HG03045 (cell line): ENCODE data around the gene HINFP.
"Not testable (repeated sequence)": the region's sequence is repeated elsewhere in the genome, so short reads cannot be mapped to it uniquely, and the experiment has no call there.

Experiments used
- ATAC-seq: cut with Tn5 transposase; IDR thresholded peaks from one replicate; pipeline ENCODE4 v1.9.1; 2021; ENCODE audit warnings: mild to moderate bottlenecking, moderate library complexity; ENCODE audit not compliant: unreplicated experiment

HINFP gene

DNA sequence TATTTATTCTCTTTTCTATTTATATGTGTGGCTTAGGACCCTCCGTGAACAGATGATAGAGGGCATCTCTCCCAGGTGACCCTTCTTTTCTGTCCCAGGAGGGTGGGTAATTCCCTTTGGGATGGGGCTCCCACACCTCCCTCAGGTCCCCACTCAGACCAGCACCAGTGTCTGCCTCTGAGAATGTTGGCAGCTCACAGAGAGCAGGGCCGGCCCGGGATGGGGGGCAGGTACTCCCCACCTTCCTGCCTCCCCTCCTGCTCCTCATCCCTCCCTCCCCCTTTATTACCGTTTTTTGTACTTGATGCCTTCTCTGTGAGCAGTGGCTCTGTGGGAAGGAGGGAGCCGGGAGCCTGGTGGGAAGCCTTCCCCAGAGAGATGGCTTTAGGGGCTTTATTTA, 4.8 kb upstream of the HINFP start:
- no peak for ATAC-seq

DNA sequence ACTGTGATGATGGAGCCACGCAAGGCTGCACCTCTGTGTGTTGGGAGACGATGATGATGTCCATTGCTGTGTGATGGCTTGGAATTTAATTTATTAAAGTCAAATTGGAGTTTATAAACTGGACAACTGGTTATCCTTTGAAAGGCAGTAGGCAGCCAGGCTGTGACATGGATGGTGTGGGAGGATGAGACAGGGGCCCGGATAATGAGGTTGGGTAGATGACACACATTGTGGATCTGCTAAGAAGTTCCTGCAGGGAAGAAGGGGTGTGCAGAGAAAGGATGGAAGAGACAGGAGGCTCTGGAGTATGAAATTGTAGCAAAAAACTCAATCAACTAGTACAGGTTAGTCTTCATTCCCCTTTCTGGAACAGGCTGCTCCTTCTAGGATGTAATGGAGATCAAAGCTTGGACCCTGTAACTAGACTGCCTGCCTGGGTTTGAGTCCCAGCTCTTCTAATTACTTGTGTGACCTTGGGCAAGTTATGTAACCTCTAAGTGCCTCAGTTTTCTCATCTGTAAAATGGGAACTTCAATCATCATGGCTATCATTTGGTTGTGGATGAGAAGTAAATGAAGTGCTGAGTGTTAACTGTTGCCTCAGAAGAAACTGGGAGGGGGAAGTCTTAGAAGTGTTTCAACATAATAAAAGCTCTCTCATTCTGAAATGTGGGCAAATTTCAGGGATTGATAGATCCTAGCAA, 4.2 kb upstream of the HINFP start:
- no peak for ATAC-seq

DNA sequence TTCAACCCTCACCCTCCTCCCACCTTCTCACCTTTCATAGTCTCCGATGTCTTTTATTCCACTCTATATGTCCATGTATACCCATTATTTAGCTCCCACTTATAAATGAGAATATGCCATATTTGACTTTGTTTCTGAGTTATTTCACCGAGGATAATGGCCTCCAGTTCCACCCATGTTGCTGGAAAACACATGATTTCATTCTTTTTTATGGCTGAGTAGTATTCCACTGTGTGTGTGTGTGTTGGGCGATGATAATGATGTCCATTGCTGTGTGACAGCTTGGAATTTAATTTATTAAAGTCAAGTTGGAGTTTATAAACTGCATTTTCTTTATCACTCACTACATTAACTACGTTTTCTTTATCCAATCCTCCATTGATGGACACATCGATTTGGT, 3.2 kb upstream of the HINFP start:
- ATAC-seq, result no peak

DNA sequence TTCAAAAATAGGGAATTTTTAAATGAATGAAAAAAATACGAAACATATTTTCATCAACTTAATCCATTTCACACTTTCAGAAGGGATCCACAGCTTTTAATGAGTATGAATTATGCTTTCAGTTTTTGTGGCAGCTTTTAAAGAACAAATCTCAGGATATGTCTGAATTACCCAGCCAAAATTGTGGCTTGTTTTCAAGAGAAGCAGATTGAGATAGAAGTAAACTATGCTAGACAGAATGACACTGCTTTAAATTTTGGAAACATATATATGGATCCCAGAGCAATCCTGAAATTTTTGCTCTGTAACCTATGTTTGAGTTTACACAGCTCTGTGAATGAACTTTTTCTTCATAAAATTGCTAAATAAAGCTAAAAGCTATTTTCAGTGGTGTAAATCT, 2.4 kb upstream of the HINFP start:
- ATAC-seq, result no peak

DNA sequence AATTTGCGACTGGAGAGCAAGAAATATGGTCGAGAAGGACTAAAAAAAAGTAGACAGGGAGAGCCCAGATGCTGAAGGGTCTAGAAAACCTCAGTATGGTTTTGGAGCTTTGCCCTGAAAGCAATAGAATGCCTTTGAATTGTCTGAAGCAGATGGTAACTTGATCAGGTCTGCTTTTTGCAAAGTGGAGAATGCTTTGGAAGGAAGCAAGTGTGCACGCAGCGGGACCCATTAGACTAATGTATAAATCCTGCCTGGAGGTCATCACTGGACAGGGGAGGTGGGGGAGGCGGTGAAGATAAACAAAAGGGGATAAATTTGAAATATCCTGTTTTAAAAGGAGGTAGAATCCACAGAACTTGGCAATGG, 757 bp upstream of the HINFP start:
- no peak for ATAC-seq

DNA sequence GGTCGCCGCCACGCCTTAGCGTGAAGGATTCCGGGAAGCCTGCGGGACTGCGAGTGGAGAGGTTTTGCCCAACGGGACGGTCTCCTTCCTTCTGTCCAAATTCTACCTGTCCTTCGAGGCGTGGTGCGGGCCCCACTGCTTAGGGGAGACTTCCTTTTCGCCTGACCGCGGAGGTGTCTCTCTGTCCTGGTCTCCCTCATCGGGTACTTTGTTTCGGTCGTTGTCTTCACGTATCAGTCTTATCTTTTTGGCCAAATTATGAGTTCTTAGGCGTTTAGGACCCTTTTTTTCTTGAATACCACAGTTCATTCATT, 388 bp downstream of the HINFP start:
- ATAC-seq, result peak; percentile 0

DNA sequence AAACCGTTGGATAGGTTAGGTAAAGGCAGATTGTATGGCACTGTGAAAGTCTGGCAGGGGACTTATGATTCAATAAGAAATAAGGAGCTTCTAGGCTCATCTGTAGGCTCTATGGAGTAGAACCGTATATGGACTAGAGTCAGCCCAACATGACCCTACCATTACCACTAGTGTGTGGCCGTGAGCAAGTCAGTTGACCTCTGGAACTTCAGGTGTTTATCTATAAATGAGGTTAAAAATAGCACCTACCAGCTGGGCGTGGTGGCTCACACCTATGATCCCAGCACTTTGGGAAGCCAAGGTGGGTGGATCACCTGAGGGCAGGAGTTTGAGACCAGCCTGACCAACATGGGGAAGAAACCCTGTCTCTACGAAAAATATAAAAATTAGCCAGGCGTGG, 4.4 kb downstream of the HINFP start:
- no peak for ATAC-seq

DNA sequence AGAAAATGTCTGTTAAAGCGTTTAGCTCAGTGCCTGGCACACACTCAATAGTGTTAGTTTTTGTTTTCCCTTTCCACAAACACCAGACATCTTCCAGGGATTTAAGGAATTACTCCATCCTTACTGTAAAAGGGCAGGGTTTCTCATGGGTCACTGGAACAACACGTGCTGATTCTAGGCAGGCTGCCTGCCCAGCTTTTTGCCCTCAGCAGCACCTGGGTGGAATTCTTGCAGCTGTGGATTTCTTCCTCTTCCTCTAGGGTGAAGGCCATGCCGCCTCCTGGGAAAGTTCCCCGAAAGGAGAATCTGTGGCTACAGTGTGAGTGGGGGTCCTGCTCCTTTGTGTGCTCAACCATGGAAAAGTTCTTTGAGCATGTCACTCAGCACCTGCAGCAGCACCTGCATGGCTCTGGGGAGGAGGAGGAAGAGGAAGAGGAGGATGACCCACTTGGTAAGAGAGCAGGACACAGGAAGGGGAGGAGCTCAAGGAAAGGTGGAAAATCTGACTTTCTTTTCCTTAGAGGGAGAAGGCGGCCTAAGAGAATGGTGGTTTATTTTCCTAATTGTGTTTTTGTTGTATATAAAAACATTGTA, 5.4 kb downstream of the HINFP start:
- no peak for ATAC-seq

DNA sequence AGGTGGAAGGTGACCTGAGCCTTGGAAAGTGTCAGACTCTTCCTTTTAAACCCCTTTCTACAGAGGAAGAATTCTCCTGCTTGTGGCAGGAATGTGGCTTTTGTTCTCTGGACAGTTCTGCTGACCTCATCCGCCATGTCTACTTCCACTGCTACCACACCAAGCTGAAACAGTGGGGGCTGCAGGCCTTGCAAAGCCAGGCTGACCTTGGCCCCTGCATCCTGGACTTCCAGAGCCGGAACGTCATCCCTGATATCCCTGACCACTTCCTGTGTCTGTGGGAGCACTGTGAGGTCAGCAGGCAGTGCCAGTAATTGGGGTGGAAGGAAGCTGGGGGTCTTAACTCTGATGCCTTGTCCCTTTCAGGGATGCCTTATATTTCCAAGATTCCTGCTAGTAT, 9.3 kb downstream of the HINFP start:
- no peak for ATAC-seq

DNA sequence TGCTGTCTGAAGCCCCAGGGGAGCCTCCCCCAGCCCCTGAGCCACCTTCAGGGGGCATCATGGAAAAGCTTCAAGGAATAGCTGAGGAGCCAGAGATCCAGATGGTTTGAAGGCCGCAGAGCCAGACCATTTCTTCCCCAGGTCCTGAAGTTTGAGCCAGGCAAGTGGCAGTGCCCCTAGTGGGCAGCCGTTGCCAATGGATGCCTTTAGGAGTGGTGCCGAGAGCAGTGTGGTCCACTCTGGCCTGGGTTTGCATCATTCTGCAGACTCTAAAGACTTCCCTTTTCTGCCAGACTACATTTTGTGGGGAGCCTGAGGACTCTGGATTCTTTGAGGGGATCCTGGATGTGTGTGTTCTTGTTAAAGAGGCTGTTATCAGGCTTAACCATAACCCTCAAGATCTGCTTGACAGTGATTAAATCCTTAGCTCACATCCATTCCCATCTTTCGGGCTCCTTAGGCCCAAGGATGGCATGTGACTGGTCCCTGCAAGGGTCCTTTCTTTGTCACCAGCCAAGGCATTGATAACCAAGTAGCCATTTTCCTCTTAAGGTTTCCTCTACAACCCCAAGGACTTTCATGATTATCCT, 13.1 kb downstream of the HINFP start:
- no peak for ATAC-seq

DNA sequence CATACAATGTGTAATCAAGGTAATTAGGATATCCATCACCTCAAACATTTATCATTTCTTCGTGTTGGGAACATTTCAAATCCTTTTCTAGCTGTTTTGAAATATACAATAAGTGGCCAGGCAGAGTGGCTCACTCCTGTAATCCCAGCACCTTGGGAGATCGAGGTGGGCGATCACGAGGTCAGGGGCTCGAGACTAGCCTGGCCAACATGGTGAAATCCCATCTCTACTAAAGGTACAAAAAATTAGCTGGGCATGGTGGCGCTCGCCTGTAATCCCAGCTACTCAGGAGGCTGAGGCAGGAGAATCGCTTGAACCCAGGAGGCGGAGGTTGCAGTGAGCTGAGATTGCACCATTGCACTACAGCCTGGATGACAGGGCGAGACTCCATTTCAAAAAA, 17.9 kb downstream of the HINFP start:
- not testable (repeated sequence) for ATAC-seq

DNA sequence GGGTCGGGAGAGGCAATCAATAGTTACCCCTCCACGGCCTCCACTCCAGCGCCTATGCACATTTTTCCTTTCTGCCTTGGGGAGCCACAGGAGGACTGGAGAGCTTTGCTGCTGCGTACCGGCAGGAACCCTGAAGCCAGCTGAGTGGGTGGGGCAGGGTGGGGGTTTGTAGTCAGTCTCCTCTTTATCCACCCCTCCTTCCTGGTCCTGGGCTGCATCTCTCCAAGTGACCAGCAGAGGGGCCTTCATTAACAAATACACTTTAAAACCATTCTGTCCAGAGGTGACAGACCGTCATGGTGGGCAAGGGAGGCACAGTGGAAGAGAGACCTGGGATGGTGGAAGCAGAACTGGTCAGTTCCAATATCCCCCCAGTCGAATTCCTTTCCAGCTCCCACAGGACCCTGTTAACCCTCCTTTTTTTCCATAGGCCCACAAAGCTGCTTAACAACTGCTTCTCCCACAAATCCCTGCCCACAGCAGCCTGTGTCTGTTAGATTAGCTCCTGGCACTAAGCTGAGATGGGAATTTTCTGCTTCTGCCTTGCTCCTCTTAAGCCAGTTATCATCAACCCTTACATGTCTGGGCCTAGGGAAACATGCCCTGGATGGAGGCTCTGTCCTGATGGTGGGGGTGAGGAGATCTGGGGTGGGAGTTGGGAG, 23.6 kb downstream of the HINFP start:
- no peak for ATAC-seq

DNA sequence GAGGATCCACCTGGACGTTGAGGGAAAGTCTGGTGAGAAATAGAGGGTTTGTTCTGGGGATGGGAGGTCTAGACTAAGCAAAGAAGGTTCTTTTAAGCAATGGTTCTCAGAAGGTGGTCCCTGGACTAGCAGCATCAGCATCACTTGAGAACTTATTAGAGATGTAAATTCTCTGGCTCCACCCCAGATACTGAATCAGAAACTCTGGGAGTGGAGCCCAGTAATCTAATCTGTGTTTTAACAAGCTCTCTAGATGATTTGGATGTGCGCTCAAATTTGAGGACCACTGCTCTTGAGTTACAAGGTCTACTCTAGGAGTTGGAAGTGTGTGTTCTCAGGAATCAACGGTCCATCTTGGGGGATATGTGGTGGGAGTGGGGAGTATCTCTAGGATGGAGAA, 24.2 kb downstream of the HINFP start:
- ATAC-seq, result no peak

DNA sequence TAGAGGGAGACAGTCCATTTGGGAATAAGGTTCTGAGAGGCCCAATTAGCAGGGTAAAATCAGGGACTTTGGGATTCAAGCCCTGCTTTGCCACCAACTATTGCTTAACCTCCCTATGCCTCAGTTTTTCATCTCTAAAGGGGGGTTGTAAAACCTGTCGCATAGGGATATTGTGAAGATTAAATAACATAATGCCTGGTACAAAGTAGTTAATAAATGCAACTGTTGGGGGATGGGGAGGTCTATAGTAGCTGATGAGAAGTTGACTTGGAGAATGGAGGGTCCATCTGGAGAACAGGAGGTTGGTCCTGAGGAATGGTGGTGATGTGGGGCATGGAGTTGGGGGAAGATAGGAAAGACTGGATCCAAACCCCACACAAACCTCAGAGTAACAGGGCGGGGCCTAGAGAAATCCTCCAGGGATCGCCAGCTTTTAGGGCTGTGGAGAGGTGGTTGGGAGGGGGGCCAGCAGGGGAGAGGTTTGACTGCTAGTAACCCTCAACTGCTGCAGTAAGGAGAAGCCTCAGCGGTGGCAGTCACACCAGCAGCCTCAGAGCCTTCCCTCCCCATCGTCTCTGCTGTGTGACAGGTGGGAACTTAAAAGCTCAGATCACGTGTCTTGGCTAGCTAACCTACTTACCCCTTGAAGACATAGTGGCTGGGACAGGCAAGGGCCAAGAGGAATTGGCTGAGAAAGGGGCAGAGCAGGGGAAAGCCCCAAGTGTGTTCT, 26.4 kb downstream of the HINFP start:
- ATAC-seq, result no peak

DNA sequence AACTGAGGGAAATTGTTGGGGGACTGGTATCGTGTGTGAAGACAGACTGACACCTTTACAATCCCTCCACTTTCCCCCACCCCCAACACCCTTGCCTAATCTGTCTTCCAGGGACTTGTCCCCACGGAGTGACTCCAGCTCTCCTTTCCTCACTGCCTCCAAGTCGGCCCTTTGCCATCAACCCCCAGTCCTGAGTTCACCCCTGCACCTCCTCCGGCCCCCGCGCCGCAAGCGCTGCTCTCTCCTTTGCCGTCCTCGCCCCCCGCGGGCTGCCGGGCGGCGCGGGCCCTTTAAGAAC, 27.3 kb downstream of the HINFP start:
- no peak for ATAC-seq

DNA sequence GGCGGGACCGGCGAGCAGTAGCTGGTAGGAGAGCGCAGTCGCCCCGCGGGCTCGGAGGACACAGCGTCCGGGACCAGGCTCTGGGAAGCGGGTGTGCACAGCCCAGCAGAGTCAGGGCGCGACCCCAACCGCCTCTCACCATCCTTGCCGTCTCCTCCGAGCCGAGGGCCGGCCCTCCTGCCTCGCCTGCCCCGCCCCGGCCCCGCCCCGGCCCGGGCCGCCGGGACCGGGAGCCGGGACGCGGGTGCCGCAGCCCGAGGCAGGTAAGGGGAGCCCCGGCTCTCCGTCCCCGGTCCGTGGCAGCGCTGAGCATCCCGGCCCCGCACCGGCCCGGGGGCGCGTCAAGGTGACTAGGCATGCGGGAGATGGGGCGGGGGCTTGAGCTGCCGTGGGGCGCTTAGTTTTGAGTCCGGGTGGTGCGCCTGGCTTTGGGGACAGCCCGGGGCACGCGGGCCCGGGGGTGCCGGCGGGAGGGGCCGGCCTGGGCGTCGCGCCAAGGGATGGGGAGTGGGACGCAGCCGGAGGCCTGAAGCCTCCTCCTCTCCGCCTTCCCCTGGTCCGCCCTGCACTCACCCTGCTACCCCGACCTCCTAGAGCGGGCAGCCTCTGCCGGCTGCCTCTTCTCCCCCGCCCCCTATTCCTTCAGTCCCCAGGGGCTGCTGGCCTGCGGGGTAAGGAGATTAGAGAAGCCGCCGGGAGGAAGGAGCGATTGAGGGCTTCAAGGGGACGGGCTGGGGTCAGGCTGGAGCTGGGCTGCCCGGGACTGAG, 27.8 kb downstream of the HINFP start, which contains the start of gene ABCG4:
Gene ABCG4 (plus strand): TSS at position 35 of the 768 bp plus-strand sequence. CDS start 914 bp downstream, outside the sequence.
- no peak for ATAC-seq

DNA sequence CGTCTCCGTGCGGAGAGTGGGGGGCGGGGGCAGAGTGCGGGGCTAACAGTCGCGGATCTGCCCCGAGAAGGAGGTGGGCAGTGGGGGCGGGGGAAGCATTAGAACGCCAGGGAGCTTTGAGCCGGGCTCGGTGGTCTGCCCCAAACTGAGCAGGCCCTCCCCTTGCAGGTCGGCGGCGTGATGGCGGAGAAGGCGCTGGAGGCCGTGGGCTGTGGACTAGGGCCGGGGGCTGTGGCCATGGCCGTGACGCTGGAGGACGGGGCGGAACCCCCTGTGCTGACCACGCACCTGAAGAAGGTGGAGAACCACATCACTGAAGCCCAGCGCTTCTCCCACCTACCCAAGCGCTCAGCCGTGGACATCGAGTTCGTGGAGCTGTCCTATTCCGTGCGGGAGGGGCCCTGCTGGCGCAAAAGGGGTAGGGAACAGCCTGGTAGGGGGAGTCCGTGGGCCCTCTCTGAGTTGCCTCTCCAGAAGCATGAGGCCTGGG, 28.5 kb downstream of the HINFP start:
- no peak for ATAC-seq

DNA sequence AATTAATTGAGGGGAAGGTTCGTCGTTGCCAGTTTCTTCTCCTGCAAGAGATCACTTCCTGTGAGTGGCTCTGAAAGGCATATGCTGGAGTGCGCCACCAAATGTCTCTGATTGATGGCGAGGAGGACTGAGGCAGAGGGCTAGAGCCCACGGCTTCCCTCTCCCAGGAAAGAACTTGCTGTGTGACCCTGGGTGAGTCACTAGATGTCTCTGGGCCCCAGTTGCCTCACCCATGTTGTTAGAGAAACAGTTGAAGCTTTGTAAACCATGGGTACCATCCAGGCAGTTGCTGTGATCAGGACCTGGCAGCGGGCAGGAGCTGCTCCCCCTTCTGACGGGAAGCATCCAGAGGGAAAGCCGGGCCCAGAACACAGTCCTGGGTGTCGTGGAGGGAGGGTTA, 30.7 kb downstream of the HINFP start:
- no peak for ATAC-seq

DNA sequence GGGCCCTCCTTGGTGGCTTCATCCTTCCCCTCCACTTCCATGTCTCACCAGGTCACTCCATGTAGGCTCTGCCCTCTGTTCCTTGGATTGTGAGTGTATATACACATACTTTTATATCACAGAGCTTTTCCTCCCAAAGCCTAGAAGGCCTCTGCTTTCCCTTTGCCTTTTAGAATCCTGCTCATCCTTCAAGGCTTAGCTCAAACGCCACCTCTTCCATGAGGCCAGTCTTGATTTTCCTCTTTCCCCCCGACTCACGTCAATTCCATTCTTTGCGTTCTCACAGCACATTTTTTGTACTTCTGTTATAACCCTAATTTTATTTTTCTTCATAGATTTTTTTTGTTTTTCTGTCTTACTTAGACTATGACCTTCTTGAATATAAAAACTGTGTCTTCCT, 31.2 kb downstream of the HINFP start:
- no peak for ATAC-seq

DNA sequence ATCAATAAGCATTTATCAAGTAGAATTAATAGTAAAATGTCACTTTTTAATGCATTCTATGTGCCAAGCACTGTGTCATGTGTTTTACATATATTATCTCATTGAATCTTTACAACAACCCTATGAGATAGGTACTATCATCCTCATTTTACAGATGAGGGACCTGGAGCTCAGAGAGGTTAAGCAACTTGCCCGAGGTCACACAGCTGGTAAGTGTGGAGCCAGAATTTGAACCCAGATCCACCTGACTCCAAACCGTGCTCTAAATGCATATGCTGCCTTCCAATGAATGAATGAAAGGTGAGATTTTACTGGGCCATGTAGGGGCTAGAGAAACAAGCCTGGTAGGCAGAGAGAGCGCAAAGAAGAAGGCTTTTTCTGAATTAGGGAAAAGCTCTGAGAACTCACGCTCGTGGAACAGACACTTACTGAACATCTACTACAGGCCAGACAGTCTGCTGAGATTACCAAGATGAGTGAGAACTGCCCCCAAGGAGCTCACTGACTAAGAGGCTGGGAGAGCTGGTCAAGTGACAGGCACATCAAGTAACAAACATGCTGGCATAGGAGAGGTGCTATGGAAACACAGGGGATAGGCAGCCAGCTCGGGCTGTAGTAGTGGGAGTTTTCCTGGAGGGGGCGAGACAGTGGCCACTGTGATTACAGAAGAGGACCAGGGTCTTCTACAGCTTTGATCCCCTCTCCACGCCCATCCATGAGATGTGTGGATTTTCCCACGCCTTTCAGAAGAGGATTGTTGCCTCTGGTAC, 31.9 kb downstream of the HINFP start:
- ATAC-seq, result no peak
